MV-4-11 (cell line): ENCODE results near the gene SND1.

ENCODE experiments used
- DNase-seq: peaks from one replicate; lab custom pipeline; 2025; lab: John Stamatoyannopoulos, UW

Gene SND1

DNA sequence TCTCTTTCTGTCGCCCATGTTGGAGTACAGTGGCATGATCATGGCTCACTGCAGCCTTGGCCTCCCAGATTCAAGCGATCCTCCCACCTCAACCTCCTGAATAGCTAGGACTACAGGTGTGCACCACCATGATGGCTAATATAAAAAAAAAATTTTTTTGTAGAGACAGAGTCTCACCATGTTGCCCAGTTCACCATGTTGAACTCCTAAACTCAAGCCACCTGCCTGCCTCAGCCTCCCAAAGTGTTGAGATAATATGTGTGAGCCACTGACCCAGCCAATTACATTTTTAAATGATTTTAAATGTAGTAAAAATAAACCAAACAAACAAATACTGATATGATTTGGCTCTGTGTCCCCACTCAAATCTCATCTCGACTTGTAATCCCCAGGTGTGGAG is 487.4 kb downstream of the SND1 start:
- no peak for DNase-seq

- no peak for DNase-seq
Measured at GRCh38 chr7:128141683-128142195, 489.7 kb downstream of the SND1 start.
